HL-60 (cell line): Measurements from ENCODE around the gene OR4D1.

ENCODE experiments used
- CTCF ChIP-seq: IDR thresholded peaks from one replicate; pipeline ENCODE4 v1.5.1; 2011; ENCODE audit warnings: low read length, control low read depth, inconsistent platforms; ENCODE audit not compliant: insufficient read depth
- POLR2AphosphoS5 ChIP-seq: IDR thresholded peaks from 2 replicates; pipeline ENCODE4 v1.6.1; 2012; ENCODE audit warnings: low read depth

GRCh38 chr17:58141505-58141904 is 6.7 kb upstream of the OR4D1 start:
- TF ChIP-seq POLR2AphosphoS5 (no peak), CTCF (no peak)
